HG03354 (cell line): ENCODE data around the gene AUH.

Experiments used
- ATAC-seq: cut with Tn5 transposase; IDR thresholded peaks from one replicate; pipeline ENCODE4 v1.9.1; 2021; ENCODE audit warnings: mild to moderate bottlenecking; ENCODE audit not compliant: unreplicated experiment, poor library complexity, severe bottlenecking

The AUH gene

GRCh38 chr9:91196103-91196950, 165.4 kb downstream of the AUH start:
- no peak for ATAC-seq

GRCh38 chr9:91195372-91196012, 166.2 kb downstream of the AUH start:
- ATAC-seq, result no peak

- peak; percentile 44 for ATAC-seq
Observed at GRCh38 chr9:91193658-91194391, 167.9 kb downstream of the AUH start.

- peak; percentile 38 for ATAC-seq
Observed at GRCh38 chr9:91193087-91193657, 168.5 kb downstream of the AUH start.

GRCh38 chr9:91192381-91193086, 169.2 kb downstream of the AUH start:
- ATAC-seq, result peak; percentile 38

- peak; percentile 73 for ATAC-seq
Observed at GRCh38 chr9:91191411-91192380, 170.0 kb downstream of the AUH start.

GRCh38 chr9:91190062-91190461, 171.7 kb downstream of the AUH start:
- no peak for ATAC-seq

GRCh38 chr9:91188719-91189590, 172.8 kb downstream of the AUH start:
- no peak for ATAC-seq

GRCh38 chr9:91187965-91188344, 173.8 kb downstream of the AUH start:
- ATAC-seq, result no peak

- ATAC-seq, result no peak
Observed at GRCh38 chr9:91187311-91187964, 174.3 kb downstream of the AUH start.

- no peak for ATAC-seq
Observed at GRCh38 chr9:91186632-91187108, 175.0 kb downstream of the AUH start.

- no peak for ATAC-seq
Observed at GRCh38 chr9:91185193-91185886, 176.4 kb downstream of the AUH start.

GRCh38 chr9:91182429-91183225, 179.1 kb downstream of the AUH start:
- ATAC-seq, result no peak

GRCh38 chr9:91181541-91181940, 180.2 kb downstream of the AUH start:
- no peak for ATAC-seq

- ATAC-seq, result no peak
Observed at GRCh38 chr9:91180930-91181268, 180.8 kb downstream of the AUH start.
